ENCODE data around the gene ZNHIT2. TPM values are rescaled to one million over a fixed set of nuclear protein-coding genes. Genes with fewer than 3 reads are reported as not detected.

ZNHIT2 gene
- total RNA-seq, 1 donor from 2014 or later: 8.1 TPM

DNA sequence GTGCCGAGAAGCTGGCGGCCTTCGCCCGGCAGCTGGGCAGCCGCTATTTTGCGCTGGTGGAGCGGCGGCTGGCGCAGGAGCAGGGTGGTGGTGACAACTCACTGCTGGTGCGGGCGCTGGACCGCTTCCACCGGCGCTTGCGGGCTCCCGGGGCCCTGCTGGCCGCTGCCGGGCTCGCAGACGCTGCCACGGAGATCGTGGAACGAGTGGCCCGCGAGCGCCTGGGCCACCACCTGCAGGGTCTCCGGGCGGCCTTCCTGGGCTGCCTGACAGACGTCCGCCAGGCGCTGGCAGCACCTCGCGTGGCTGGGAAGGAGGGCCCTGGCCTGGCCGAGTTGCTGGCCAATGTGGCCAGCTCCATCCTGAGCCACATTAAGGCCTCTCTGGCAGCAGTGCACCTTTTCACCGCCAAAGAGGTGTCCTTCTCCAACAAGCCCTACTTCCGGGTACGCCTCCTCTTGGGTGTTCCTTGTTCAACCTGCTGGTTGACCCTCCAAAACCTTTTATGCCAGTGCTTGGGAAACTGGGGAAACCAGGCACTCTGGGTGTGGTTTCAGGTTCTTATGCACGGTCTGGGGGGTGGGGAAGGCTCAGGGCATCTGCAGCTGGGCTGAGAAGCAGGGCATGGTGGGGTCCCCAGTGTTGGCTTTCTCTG, 8.9 kb downstream of the ZNHIT2 start:
- no peaks in the 10 kb centered on the region for H3K36me3 ChIP-seq (ENCODE audit: insufficient read depth, low read length)
- Mint-ChIP-seq H3K9me3 (ENCODE audit: unreplicated experiment) (no peaks in the 10 kb centered on the region), H3K27me3 (ENCODE audit: low read depth, unreplicated experiment) (no peaks in the 10 kb centered on the region), H3K36me3 (ENCODE audit: low read depth, unreplicated experiment) (peaks cover 5% of the 10 kb centered on the region), H3K4me1 (ENCODE audit: low read depth, unreplicated experiment) (peaks cover 3% of the 10 kb centered on the region), H3K27ac (ENCODE audit: unreplicated experiment) (no peak overlapping the region), H3K4me3 (ENCODE audit: unreplicated experiment) (no peak overlapping the region)
- no peak for TF ChIP-seq EZH2 (IDR thresholded peaks at IDR 0.05; ENCODE audit: insufficient read depth, low read length)
- TF ChIP-seq, protein P1, sequence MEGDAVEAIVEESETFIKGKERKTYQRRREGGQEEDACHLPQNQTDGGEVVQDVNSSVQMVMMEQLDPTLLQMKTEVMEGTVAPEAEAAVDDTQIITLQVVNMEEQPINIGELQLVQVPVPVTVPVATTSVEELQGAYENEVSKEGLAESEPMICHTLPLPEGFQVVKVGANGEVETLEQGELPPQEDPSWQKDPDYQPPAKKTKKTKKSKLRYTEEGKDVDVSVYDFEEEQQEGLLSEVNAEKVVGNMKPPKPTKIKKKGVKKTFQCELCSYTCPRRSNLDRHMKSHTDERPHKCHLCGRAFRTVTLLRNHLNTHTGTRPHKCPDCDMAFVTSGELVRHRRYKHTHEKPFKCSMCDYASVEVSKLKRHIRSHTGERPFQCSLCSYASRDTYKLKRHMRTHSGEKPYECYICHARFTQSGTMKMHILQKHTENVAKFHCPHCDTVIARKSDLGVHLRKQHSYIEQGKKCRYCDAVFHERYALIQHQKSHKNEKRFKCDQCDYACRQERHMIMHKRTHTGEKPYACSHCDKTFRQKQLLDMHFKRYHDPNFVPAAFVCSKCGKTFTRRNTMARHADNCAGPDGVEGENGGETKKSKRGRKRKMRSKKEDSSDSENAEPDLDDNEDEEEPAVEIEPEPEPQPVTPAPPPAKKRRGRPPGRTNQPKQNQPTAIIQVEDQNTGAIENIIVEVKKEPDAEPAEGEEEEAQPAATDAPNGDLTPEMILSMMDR (IDR thresholded peaks at IDR 0.05; ENCODE audit: insufficient read depth, low read depth, low read length): no peak
- peaks cover 44% of the 10 kb centered on the region for H4K20me1 ChIP-seq (ENCODE audit: insufficient read depth, low read length)
- no peak overlapping the region for H2AFZ ChIP-seq (ENCODE audit: low read depth, low read length)
- peaks cover 23% of the 10 kb centered on the region for H3K79me2 ChIP-seq (ENCODE audit: insufficient read depth, low read length)
- no peaks in the 10 kb centered on the region for H3K9me3 ChIP-seq (ENCODE audit: insufficient read depth, low read depth, low read length)
- no peak overlapping the region for H3K9ac ChIP-seq (ENCODE audit: low read length)
- H3K27me3 ChIP-seq (ENCODE audit: insufficient read depth, low read length): no peaks in the 10 kb centered on the region
- no peak overlapping the region for H3K27ac ChIP-seq (ENCODE audit: low read depth, low read length)
- DNase-seq (ENCODE audit: low read depth) (no peak), FAIRE-seq (no peak)
- H3K4me1 ChIP-seq (ENCODE audit: insufficient read depth, low read length): peaks cover 21% of the 10 kb centered on the region
- no peak overlapping the region for H3K4me3 ChIP-seq (ENCODE audit: insufficient read depth, low read depth, low read length)
- no peak overlapping the region for H3K4me2 ChIP-seq (ENCODE audit: low read length)

DNA sequence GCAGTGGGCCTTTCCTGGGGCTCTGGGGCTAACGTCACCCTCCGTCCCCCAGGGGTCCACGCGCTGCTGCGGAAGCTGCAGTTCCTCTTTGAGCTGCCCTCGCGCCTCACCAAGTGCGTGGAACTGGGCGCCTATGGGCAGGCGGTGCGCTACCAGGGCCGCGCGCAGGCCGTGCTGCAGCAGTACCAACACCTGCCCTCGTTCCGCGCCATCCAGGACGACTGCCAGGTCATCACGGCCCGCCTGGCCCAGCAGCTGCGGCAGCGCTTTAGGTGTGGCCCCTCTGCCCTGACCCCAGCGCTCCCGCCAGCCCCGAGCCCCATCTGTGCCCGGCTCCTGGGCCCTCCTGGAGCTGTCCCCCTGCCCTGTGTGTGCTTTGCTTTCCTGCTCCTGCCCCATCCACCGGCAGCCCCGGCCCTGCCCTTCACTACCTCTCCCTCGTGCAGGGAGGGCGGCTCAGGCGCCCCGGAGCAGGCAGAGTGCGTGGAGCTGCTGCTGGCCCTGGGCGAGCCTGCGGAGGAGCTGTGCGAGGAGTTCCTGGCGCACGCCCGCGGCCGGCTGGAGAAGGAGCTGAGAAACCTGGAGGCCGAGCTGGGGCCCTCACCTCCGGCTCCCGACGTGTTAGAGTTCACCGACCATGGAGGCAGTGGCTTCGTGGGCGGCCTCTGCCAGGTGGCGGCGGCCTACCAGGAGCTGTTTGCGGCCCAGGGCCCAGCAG, 9.6 kb downstream of the ZNHIT2 start:
- H3K4me1 ChIP-seq (ENCODE audit: insufficient read depth, low read length): peaks cover 20% of the 10 kb centered on the region
- H3K27ac Mint-ChIP-seq (ENCODE audit: unreplicated experiment): no peak overlapping the region
- H3K27me3 Mint-ChIP-seq (ENCODE audit: low read depth, unreplicated experiment): no peaks in the 10 kb centered on the region
- no peak overlapping the region for H2AFZ ChIP-seq (ENCODE audit: low read depth, low read length)
- no peak overlapping the region for H3K9ac ChIP-seq (ENCODE audit: low read length)
- H3K27me3 ChIP-seq (ENCODE audit: insufficient read depth, low read length): no peaks in the 10 kb centered on the region
- TF ChIP-seq EZH2 (IDR thresholded peaks at IDR 0.05; ENCODE audit: insufficient read depth, low read length): no peak
- TF ChIP-seq, protein P1 (IDR thresholded peaks at IDR 0.05; ENCODE audit: insufficient read depth, low read depth, low read length): no peak
- no peak overlapping the region for H3K4me2 ChIP-seq (ENCODE audit: low read length)
- peaks cover 49% of the 10 kb centered on the region for H4K20me1 ChIP-seq (ENCODE audit: insufficient read depth, low read length)
- peaks cover 8% of the 10 kb centered on the region for H3K4me1 Mint-ChIP-seq (ENCODE audit: low read depth, unreplicated experiment)
- no peaks in the 10 kb centered on the region for H3K9me3 Mint-ChIP-seq (ENCODE audit: unreplicated experiment)
- peaks cover 5% of the 10 kb centered on the region for H3K36me3 Mint-ChIP-seq (ENCODE audit: low read depth, unreplicated experiment)
- no peak for DNase-seq (ENCODE audit: low read depth)
- no peaks in the 10 kb centered on the region for H3K36me3 ChIP-seq (ENCODE audit: insufficient read depth, low read length)
- no peak overlapping the region for H3K4me3 Mint-ChIP-seq (ENCODE audit: unreplicated experiment)
- no peak overlapping the region for H3K27ac ChIP-seq (ENCODE audit: low read depth, low read length)
- H3K4me3 ChIP-seq (ENCODE audit: insufficient read depth, low read depth, low read length): no peak overlapping the region
- peaks cover 23% of the 10 kb centered on the region for H3K79me2 ChIP-seq (ENCODE audit: insufficient read depth, low read length)
- FAIRE-seq: no peak
- H3K9me3 ChIP-seq (ENCODE audit: insufficient read depth, low read depth, low read length): no peaks in the 10 kb centered on the region

GRCh38 chr11:65107078-65107477, 10.4 kb downstream of the ZNHIT2 start:
- Histone ChIP-seq H3K27me3 (ENCODE audit: insufficient read depth, low read length) (no peaks in the 10 kb centered on the region), H3K36me3 (ENCODE audit: insufficient read depth, low read length) (no peaks in the 10 kb centered on the region), H3K27ac (ENCODE audit: low read depth, low read length) (no peak overlapping the region), H3K9ac (ENCODE audit: low read length) (no peak overlapping the region), H3K4me1 (ENCODE audit: insufficient read depth, low read length) (peaks cover 20% of the 10 kb centered on the region), H4K20me1 (ENCODE audit: insufficient read depth, low read length) (peaks cover 57% of the 10 kb centered on the region), H3K4me2 (ENCODE audit: low read length) (no peak overlapping the region), H3K4me3 (ENCODE audit: insufficient read depth, low read depth, low read length) (no peak overlapping the region), H2AFZ (ENCODE audit: low read depth, low read length) (no peak overlapping the region), H3K79me2 (ENCODE audit: insufficient read depth, low read length) (peaks cover 23% of the 10 kb centered on the region), H3K9me3 (ENCODE audit: insufficient read depth, low read depth, low read length) (no peaks in the 10 kb centered on the region)
- TF ChIP-seq, protein P1 (IDR thresholded peaks at IDR 0.05; ENCODE audit: insufficient read depth, low read depth, low read length): no peak
- no peak for TF ChIP-seq EZH2 (IDR thresholded peaks at IDR 0.05; ENCODE audit: insufficient read depth, low read length)
- Mint-ChIP-seq H3K4me3 (ENCODE audit: unreplicated experiment) (no peak overlapping the region), H3K27ac (ENCODE audit: unreplicated experiment) (no peak overlapping the region), H3K4me1 (ENCODE audit: low read depth, unreplicated experiment) (peaks cover 13% of the 10 kb centered on the region), H3K36me3 (ENCODE audit: low read depth, unreplicated experiment) (peaks cover 5% of the 10 kb centered on the region), H3K9me3 (ENCODE audit: unreplicated experiment) (no peaks in the 10 kb centered on the region), H3K27me3 (ENCODE audit: low read depth, unreplicated experiment) (no peaks in the 10 kb centered on the region)
- DNase-seq (ENCODE audit: low read depth): no peak
- FAIRE-seq: no peak

Data from astrocyte (in vitro differentiated cells and primary cell).